Muscle layer of colon (tissue), 2 donors: Measurements from ENCODE around the gene AKAP10.

Experiments used
- H3K27ac ChIP-seq: one replicate; pipeline ENCODE4 v1.7.0; 2013; ENCODE audit warnings: low read depth, mild to moderate bottlenecking, low read length, moderate library complexity
- H3K27me3 ChIP-seq, 2 donors: one replicate each; pipeline ENCODE4 v1.7.0; 2013; ENCODE audit warnings: low read length in 2 of 2, mild to moderate bottlenecking in 2 of 2; ENCODE audit not compliant: insufficient read depth in 2 of 2, control insufficient read depth in 1 of 2
- H3K36me3 ChIP-seq: one replicate; pipeline ENCODE4 v1.7.0; 2013; ENCODE audit warnings: mild to moderate bottlenecking, low read length; ENCODE audit not compliant: insufficient read depth
- H3K4me1 ChIP-seq: one replicate; pipeline ENCODE4 v1.7.0; 2013; ENCODE audit warnings: mild to moderate bottlenecking, low read length; ENCODE audit not compliant: insufficient read depth
- H3K4me3 ChIP-seq, 2 donors: one replicate each; pipeline ENCODE4 v1.7.0; 2013; ENCODE audit warnings: low read length in 2 of 2, low read depth in 1 of 2, mild to moderate bottlenecking in 1 of 2, moderate library complexity in 1 of 2
- H3K9ac ChIP-seq: one replicate; pipeline ENCODE4 v1.7.0; 2013; ENCODE audit warnings: low read length
- H3K9me3 ChIP-seq: one replicate; pipeline ENCODE4 v1.7.0; 2013; ENCODE audit warnings: mild to moderate bottlenecking, low read length
- donor health status: abdominal sarcoma.
- donor health status: Adenocarcinoma of cecum.

AKAP10 gene

DNA sequence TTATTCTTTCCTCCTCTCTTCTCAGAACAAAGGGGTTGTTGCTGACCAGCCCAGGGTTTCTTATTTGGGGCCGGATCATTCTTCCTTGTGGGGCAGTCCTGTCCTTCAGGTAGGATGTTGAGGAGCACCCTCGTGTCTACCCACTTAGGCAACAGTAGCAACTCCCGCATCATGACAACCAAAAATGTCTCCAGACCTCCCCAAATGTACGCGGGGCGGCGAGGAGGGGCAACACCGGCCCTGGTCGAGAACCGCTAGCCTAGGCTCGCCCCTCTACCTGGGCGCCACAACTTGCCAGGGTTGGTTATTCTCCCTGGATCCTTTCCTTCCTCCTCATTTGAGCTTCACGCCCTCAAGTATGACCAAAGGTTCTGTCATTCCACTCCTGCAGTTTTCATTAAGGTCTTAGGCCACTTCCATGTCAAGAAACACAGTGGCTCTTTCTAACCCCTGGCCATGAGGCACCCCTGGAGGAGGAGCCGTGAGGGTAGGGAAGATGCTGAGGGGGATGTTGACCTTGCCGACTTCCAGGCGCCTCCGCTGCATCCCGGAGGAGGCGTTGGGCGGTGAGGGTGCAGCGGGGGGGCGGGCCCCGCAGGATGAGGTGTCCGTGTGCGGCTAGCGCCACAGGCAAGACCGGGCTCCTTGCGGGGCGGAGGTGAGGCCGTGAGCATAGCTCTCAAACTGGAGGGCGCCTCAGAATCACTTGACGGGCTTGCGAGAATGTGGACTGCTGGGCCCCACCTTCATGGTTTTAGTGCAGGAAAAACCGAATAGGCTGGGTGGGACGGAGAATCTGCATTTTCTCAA, 30.8 kb upstream of the AKAP10 start:
- H3K27ac ChIP-seq: no peak overlapping the region
- H3K9me3 ChIP-seq: no peaks in the 10 kb centered on the region
- H3K4me1 ChIP-seq: peaks cover 5% of the 10 kb centered on the region
- no peak overlapping the region for H3K9ac ChIP-seq
- H3K27me3 ChIP-seq: peaks cover 12 to 37% of the 10 kb centered on the region in 2 donors
- no peaks in the 10 kb centered on the region for H3K36me3 ChIP-seq
- peak overlapping the region; percentile 57 to 82 for H3K4me3 ChIP-seq

- Histone ChIP-seq H3K36me3 (no peaks in the 10 kb centered on the region), H3K4me3 (no peak overlapping the region), H3K9ac (no peak overlapping the region), H3K9me3 (no peaks in the 10 kb centered on the region), H3K27me3 (no peaks in the 10 kb centered on the region), H3K4me1 (no peaks in the 10 kb centered on the region), H3K27ac (no peak overlapping the region)
These were observed 18.9 kb upstream of the AKAP10 start for GRCh38 chr17:19996502-19996901.

DNA sequence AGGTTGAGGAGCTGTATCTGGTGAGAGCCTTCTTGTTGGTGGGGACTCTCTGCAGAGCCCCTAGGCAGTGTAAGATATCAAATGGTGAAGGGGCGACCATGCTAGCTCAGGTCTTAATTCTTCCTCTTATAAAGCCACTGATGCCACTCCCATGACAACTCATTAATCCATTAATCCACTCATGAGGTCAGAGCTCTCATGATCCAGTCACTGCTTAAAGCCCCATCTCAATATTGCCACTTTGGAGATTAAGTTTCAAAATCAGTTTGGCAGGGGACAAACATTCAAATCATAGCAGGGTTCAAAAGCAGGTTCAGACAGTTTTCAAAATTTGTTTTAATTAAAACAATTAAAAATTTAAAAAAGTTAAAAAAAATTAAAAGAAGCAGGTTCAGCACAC, 18.5 kb upstream of the AKAP10 start:
- H3K4me1 ChIP-seq: no peaks in the 10 kb centered on the region
- H3K27me3 ChIP-seq: no peaks in the 10 kb centered on the region
- H3K9ac ChIP-seq: no peak overlapping the region
- H3K36me3 ChIP-seq: no peaks in the 10 kb centered on the region
- H3K4me3 ChIP-seq: no peak overlapping the region
- H3K9me3 ChIP-seq: no peaks in the 10 kb centered on the region
- H3K27ac ChIP-seq: no peak overlapping the region

GRCh38 chr17:19992803-19993713, 15.4 kb upstream of the AKAP10 start:
- Histone ChIP-seq H3K9me3 (no peaks in the 10 kb centered on the region), H3K4me1 (no peaks in the 10 kb centered on the region), H3K27ac (no peak overlapping the region), H3K4me3 (no peak overlapping the region), H3K36me3 (no peaks in the 10 kb centered on the region), H3K27me3 (no peaks in the 10 kb centered on the region), H3K9ac (no peak overlapping the region)

- H3K27ac ChIP-seq: no peak overlapping the region
- H3K4me3 ChIP-seq: no peak overlapping the region
- H3K4me1 ChIP-seq: no peaks in the 10 kb centered on the region
- no peaks in the 10 kb centered on the region for H3K9me3 ChIP-seq
- no peaks in the 10 kb centered on the region for H3K36me3 ChIP-seq
- no peaks in the 10 kb centered on the region for H3K27me3 ChIP-seq
- no peak overlapping the region for H3K9ac ChIP-seq
These were observed 13.7 kb upstream of the AKAP10 start for GRCh38 chr17:19991252-19991885.

GRCh38 chr17:19987897-19988296, 10.3 kb upstream of the AKAP10 start:
- Histone ChIP-seq H3K4me1 (no peaks in the 10 kb centered on the region), H3K9ac (no peak overlapping the region), H3K36me3 (no peaks in the 10 kb centered on the region), H3K27ac (no peak overlapping the region), H3K4me3 (no peak overlapping the region), H3K27me3 (no peaks in the 10 kb centered on the region), H3K9me3 (no peaks in the 10 kb centered on the region)

- H3K27me3 ChIP-seq: no peaks in the 10 kb centered on the region
- no peak overlapping the region for H3K9ac ChIP-seq
- no peaks in the 10 kb centered on the region for H3K9me3 ChIP-seq
These were observed 9.6 kb upstream of the AKAP10 start for GRCh38 chr17:19986941-19987861.

DNA sequence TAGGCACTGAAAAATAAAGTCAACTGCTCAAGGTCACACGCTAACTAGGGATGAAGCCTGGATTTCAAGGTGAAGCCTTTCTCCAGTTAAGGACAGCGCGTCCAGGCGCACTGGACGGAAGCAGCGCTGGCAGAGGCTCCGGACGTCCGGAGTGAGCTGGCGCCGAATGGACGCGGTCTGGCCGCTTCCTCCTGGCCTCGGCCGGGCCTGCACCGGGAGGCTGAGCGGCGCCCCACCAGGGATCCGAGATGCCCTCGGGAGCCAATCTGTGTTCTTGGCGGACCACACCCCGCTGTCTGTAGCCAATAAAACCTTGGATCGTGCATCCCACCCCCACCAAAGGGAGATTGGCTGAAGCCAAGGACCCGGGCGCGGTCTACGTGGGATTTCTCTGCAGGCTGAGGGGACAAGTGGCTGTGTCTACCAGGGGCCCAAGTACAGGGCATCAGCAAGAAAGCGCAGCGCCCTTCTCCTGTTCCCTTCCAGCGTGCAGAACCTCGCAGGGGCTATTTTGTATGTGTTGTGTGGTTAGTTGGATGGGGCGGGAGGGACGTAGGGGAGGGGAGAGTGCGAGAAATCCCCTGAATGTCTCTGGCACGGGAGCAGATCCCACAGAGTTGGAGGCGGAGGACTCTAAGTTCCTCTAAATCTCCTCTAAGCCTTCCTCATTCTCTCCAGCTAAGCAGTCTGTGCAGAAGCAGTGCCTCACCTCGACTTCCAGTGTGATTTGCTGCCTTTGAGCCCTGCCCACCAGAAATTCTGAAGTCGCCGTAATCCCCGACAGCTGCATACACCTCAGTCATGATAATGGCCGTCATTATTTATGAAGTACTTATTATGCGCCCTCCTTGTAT, 2.5 kb upstream of the AKAP10 start:
- H3K4me3 ChIP-seq: no peak overlapping the region
- H3K9me3 ChIP-seq: no peaks in the 10 kb centered on the region
- H3K27ac ChIP-seq: no peak overlapping the region
- no peaks in the 10 kb centered on the region for H3K27me3 ChIP-seq
- H3K9ac ChIP-seq: no peak overlapping the region
- no peaks in the 10 kb centered on the region for H3K36me3 ChIP-seq
- peaks cover 23% of the 10 kb centered on the region for H3K4me1 ChIP-seq

More at GRCh38 chr17:19986941-19987861, 9.6 kb upstream of the AKAP10 start:
- H3K4me1 ChIP-seq: no peaks in the 10 kb centered on the region
- no peak overlapping the region for H3K27ac ChIP-seq
- H3K36me3 ChIP-seq: no peaks in the 10 kb centered on the region
- H3K4me3 ChIP-seq: no peak overlapping the region

GRCh38 chr17:19978805-19979211, 1.2 kb upstream of the AKAP10 start:
- no peaks in the 10 kb centered on the region for H3K9me3 ChIP-seq
- no peaks in the 10 kb centered on the region for H3K27me3 ChIP-seq
- no peak overlapping the region for H3K27ac ChIP-seq
- H3K4me3 ChIP-seq: peak overlapping the region in 1 of 2 donors; percentile 90
- no peaks in the 10 kb centered on the region for H3K36me3 ChIP-seq
- H3K4me1 ChIP-seq: peaks cover 23% of the 10 kb centered on the region
- H3K9ac ChIP-seq: peak overlapping the region; percentile 32

DNA sequence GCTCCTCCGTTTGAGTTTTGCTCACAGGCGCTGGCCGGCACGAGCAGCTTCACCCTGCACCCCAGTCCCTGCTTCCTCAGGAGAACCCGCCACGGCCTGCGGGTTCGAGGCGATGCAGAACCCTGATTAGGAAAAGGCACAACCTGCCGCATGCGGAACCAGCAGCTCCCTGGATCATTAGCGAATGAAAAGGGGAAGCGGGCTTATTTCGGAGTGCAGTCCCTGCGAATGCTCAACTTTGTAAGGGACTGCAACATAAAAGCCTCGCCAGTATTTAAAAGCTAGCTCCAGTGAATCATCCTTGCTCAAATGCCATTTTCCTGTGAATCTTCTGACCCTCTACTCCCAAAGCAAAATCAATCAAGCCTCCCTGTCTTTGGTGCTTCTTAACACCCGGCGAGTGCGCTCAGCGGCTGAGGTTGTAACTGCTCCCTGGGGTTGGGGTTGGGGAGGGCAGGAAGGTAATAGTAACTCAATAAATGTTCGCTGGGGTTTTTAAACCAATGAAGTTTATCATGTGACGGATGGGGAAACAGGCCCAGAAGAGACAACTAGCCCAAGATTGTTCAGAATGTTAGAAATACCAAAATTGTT, 678 bp upstream of the AKAP10 start:
- no peaks in the 10 kb centered on the region for H3K27me3 ChIP-seq
- H3K9ac ChIP-seq: peak overlapping the region; percentile 32
- H3K4me1 ChIP-seq: peaks cover 23% of the 10 kb centered on the region
- H3K9me3 ChIP-seq: no peaks in the 10 kb centered on the region
- peak overlapping the region; percentile 85 for H3K27ac ChIP-seq
- peak overlapping the region; percentile 90 to 94 for H3K4me3 ChIP-seq
- no peaks in the 10 kb centered on the region for H3K36me3 ChIP-seq
